DMS114 treated with DMSO at 0.1 percent for 48 hours (cell line): ENCODE measurements around the gene NAGS.
"Not testable (repeated sequence)": the region's sequence is repeated elsewhere in the genome, so short reads cannot be mapped to it uniquely, and the experiment has no call there.

Source experiments
- DNase-seq: peaks from one replicate; lab custom pipeline; 2025; ENCODE audit not compliant: unreplicated experiment; lab: John Stamatoyannopoulos, UW

The NAGS gene

DNA sequence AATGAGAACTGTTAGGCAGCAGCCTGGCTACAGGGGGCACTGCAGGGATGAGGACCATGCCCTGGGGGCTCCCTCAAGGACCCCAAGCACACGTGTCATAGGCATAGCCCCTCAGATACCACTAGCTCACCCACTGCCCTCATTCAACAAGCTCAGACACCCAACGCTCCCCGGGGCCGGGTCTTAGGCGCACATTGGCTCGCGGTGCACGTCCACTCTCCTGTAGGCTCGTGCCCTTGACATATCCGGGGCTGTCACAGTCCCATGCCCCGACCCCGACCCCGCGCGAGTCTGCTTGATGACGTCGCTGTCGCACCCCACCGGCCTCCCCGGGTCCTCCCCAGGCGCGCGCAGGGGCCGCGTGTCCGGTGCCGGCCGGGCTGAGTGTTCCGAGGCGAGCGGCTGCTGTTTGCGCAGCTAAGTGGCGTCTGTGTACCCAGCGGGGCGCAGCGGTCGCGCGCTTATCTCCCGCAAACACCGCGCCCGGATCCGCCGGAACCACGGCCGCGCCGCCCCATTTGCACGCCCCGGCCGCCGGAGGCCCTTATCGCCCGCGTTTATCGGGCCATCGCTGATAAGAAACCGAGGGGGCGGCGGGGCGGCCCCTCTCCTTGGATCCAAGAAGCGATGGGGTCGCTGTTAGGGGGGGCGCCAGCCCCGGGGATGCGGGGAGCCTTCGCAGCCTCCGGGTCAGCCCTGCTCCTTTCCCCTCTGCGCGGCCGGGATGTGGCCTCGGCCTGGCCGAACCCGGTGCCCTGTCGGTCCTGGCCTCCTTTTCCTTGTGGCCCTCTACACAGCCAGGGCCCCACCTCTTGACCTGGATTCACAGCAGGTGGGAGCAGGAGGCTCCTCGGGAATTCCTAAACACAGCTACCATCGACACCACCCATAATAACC is 20.7 kb upstream of the NAGS start:
- no peak for DNase-seq

DNA sequence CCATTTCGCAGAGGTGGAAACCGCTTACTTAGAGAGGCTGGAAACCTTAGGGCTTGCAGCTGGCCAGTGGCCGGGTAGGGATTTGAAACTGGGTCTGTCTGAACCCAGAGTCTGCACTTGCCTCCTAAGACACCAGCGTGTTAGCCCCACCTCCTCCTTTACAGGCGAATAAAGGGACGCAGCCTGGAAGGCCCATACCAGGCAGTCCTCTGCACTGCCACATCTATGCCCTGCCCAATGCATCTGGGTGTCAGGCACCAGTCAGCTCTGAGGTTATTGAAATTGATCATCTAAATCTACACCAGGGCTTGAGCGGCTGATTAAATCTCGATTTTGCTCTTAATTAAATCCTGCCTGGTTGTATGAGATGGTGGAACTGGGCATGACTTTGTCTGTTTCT is 19.9 kb upstream of the NAGS start:
- DNase-seq, result no peak

- DNase-seq, result no peak
Observed at GRCh38 chr17:43986225-43986981, 18.0 kb upstream of the NAGS start.

- no peak for DNase-seq
Observed at GRCh38 chr17:43987131-43988021, 17.0 kb upstream of the NAGS start.

DNA sequence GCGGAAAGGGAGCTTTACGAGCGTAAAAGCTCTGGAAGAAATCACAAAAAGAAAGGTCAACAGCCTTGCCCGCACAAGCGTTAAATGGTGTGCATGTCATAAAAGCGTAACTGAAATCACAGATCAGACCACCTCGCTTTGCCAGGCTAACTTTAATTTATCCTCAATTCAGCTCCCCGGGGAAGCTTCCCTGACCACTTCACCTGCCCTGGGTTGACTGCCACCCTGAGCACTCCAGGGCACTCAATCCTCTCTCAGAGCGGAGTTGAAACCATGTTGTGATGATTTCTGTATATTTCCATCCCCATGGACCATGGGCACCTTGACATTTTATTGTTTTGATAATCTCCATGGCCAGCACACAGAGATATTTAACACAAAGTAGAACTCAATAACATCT is 16.1 kb upstream of the NAGS start:
- DNase-seq, result no peak

GRCh38 chr17:43992641-43993040 is 11.8 kb upstream of the NAGS start:
- no peak for DNase-seq

DNA sequence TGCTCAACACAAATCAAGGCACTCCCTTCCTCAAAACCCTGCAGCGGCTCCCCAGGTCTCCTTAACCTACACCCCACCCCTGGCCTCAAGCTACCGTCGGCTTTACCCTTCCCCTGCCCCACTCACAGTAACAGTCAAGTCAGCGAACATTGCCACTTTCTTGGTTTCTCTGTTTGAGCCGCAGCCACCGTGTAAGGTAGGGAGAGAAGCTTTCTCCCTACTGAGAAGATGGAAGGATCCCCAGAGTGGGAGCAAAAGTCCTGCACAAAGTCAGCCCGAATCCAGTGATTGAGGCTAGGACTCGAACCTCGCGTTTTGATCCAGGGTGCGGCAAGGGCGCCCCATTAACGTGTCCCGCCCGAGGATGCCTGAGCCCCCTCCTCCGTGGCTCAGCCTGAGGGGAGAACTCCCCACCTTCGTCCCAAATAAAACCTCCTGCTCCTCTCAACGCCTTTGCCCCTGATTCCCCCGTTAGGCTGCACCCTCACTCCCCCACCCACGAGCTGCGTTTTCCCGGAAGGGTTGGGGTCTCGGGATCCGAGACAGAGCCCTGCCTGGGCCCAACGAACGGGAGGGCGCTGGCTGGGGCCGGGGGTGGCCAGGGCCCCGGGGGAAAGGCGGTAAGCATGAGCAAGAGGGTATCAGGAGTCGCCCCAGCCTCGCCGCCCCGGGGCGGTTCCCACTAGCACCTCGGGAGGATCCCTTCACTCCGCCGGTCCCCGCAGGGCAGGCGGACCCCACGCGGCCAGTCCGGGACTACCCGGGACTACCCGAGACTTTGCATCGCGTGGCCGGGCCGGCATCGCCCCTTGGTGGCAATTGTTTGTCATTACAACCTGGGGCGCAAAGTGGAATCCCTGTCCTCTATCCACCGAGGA is 9.9 kb upstream of the NAGS start:
- peak; percentile 32 for DNase-seq

DNA sequence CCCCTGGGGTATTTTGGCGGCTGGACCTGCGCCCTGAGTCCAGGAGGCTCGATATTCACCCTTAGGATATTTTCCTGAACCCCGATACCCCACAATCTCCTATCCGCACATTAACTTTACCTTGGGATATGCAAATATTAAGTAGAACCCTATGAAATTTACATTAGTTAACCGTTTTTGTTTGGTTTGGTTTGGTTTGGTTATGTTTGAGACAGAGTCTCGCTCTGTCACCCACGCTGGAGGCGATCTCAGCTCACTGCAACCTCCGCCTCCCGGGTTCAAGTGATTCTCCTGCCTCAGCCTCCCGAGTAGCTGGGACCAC is 9.3 kb upstream of the NAGS start:
- no peak for DNase-seq

GRCh38 chr17:43997180-43997579 is 7.2 kb upstream of the NAGS start:
- DNase-seq, result not testable (repeated sequence)

DNA sequence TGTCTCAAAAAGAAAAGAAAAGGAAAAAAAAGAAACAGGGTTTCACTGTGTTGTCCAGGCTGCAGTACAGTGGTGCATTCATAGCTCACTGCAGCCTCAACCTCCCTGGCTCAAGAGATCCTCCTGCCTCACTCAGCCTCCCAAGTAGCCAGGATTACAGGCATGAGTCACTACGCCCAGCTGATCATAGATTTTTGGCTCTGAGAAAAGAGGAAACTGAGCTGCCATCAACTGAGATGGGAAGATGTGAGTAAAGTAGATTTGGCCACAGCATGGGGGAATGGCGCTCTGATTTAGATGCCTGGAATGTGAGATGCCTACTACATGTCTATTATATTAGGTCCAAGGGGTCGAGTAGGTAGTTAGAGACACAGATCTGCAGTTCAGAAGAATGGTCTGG is 5.9 kb upstream of the NAGS start:
- DNase-seq, result no peak

GRCh38 chr17:43999024-43999423 is 5.4 kb upstream of the NAGS start:
- DNase-seq, result no peak

- DNase-seq, result no peak
Observed at GRCh38 chr17:44000141-44000860, 4.1 kb upstream of the NAGS start.

GRCh38 chr17:44000871-44001460 is 3.5 kb upstream of the NAGS start:
- DNase-seq, result no peak

- DNase-seq, result no peak
Observed at GRCh38 chr17:44001461-44001920, 2.9 kb upstream of the NAGS start.

GRCh38 chr17:44002141-44002848 is 2.1 kb upstream of the NAGS start:
- DNase-seq, result no peak

GRCh38 chr17:44004761-44005526 is 522 bp downstream of the NAGS start:
- DNase-seq, result no peak

DNA sequence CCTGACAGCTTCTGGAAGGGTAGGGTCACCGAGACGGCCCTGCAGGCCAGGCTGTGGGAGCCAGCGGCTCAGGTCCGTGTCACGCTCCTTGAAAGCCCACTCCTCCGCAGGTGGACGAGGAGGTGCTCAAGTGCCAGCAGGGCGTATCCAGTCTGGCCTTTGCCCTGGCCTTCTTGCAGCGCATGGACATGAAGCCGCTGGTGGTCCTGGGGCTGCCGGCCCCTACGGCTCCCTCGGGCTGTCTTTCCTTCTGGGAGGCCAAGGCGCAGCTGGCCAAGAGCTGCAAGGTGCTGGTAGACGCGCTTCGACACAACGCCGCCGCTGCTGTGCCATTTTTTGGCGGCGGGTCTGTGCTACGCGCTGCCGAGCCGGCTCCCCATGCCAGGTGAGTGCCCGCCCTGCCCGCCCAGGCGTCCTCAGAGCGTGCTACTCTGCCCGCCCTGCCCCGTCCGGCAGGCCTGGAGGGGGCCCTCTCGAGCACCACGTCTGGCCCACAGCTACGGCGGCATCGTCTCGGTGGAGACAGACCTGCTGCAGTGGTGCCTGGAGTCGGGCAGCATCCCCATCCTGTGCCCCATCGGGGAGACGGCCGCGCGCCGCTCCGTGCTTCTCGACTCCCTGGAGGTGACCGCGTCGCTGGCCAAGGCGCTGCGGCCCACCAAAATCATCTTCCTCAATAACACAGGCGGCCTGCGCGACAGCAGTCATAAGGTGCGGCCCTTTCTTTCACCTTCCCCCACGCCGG is 1.3 kb downstream of the NAGS start:
- DNase-seq, result no peak
